ENCODE measurements around the gene PTCH2. TPM values are rescaled to one million over a fixed set of nuclear protein-coding genes. Genes with fewer than 3 reads are reported as not detected.

PTCH2 gene
- total and polyA plus RNA-seq, 2 of the 13 experiments (the other 11 are each of a cell fraction or from before 2014, with no cell fraction given), result 0.60 to 1.5 TPM

DNA sequence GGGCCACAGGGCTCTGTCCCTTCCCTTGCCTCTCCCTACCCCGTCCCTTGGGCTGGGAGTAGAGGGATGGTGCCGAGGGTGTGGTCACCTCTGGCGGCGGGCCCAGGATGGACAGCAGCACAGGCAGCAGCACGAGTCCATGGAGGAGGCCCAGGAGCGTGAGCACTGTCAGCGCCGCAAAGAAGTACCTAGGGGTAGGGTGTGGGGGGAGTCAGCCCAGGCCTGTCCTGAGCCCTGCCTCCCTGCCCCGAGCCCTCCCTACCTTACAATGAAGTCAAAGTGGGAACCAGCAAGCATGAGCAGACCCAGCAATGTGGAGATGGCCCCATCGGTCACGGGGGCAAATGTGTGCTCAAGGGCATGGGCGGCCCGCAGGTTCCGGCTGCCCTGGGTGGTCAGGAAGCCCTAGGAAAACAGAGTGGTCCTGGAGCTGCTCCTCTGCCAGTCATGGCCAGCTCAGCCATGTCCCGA is 20.0 kb downstream of the PTCH2 start (continued):
- TF ChIP-seq, protein P1, sequence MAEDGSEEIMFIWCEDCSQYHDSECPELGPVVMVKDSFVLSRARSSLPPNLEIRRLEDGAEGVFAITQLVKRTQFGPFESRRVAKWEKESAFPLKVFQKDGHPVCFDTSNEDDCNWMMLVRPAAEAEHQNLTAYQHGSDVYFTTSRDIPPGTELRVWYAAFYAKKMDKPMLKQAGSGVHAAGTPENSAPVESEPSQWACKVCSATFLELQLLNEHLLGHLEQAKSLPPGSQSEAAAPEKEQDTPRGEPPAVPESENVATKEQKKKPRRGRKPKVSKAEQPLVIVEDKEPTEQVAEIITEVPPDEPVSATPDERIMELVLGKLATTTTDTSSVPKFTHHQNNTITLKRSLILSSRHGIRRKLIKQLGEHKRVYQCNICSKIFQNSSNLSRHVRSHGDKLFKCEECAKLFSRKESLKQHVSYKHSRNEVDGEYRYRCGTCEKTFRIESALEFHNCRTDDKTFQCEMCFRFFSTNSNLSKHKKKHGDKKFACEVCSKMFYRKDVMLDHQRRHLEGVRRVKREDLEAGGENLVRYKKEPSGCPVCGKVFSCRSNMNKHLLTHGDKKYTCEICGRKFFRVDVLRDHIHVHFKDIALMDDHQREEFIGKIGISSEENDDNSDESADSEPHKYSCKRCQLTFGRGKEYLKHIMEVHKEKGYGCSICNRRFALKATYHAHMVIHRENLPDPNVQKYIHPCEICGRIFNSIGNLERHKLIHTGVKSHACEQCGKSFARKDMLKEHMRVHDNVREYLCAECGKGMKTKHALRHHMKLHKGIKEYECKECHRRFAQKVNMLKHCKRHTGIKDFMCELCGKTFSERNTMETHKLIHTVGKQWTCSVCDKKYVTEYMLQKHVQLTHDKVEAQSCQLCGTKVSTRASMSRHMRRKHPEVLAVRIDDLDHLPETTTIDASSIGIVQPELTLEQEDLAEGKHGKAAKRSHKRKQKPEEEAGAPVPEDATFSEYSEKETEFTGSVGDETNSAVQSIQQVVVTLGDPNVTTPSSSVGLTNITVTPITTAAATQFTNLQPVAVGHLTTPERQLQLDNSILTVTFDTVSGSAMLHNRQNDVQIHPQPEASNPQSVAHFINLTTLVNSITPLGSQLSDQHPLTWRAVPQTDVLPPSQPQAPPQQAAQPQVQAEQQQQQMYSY (CRISPR knock-in tag; IDR thresholded peaks at IDR 0.05), result no peak
- TF ChIP-seq, protein P2, sequence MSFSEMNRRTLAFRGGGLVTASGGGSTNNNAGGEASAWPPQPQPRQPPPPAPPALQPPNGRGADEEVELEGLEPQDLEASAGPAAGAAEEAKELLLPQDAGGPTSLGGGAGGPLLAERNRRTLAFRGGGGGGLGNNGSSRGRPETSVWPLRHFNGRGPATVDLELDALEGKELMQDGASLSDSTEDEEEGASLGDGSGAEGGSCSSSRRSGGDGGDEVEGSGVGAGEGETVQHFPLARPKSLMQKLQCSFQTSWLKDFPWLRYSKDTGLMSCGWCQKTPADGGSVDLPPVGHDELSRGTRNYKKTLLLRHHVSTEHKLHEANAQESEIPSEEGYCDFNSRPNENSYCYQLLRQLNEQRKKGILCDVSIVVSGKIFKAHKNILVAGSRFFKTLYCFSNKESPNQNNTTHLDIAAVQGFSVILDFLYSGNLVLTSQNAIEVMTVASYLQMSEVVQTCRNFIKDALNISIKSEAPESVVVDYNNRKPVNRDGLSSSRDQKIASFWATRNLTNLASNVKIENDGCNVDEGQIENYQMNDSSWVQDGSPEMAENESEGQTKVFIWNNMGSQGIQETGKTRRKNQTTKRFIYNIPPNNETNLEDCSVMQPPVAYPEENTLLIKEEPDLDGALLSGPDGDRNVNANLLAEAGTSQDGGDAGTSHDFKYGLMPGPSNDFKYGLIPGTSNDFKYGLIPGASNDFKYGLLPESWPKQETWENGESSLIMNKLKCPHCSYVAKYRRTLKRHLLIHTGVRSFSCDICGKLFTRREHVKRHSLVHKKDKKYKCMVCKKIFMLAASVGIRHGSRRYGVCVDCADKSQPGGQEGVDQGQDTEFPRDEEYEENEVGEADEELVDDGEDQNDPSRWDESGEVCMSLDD (CRISPR knock-in tag; IDR thresholded peaks at IDR 0.05; ENCODE audit: borderline replicate concordance), result no peak
- TF ChIP-seq, protein P3, sequence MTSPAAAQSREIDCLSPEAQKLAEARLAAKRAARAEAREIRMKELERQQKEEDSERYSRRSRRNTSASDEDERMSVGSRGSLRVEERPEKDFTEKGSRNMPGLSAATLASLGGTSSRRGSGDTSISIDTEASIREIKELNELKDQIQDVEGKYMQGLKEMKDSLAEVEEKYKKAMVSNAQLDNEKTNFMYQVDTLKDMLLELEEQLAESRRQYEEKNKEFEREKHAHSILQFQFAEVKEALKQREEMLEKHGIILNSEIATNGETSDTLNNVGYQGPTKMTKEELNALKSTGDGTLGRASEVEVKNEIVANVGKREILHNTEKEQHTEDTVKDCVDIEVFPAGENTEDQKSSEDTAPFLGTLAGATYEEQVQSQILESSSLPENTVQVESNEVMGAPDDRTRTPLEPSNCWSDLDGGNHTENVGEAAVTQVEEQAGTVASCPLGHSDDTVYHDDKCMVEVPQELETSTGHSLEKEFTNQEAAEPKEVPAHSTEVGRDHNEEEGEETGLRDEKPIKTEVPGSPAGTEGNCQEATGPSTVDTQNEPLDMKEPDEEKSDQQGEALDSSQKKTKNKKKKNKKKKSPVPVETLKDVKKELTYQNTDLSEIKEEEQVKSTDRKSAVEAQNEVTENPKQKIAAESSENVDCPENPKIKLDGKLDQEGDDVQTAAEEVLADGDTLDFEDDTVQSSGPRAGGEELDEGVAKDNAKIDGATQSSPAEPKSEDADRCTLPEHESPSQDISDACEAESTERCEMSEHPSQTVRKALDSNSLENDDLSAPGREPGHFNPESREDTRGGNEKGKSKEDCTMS (CRISPR knock-in tag; conservative IDR thresholded peaks at IDR 0.05), result no peak
- TF ChIP-seq ZNF562 (CRISPR knock-in tag; IDR thresholded peaks at IDR 0.05; ENCODE audit: borderline replicate concordance), result no peak
- no peak for TF ChIP-seq BORCS8-MEF2B (CRISPR knock-in tag; IDR thresholded peaks at IDR 0.05)
- TF ChIP-seq, protein P4, sequence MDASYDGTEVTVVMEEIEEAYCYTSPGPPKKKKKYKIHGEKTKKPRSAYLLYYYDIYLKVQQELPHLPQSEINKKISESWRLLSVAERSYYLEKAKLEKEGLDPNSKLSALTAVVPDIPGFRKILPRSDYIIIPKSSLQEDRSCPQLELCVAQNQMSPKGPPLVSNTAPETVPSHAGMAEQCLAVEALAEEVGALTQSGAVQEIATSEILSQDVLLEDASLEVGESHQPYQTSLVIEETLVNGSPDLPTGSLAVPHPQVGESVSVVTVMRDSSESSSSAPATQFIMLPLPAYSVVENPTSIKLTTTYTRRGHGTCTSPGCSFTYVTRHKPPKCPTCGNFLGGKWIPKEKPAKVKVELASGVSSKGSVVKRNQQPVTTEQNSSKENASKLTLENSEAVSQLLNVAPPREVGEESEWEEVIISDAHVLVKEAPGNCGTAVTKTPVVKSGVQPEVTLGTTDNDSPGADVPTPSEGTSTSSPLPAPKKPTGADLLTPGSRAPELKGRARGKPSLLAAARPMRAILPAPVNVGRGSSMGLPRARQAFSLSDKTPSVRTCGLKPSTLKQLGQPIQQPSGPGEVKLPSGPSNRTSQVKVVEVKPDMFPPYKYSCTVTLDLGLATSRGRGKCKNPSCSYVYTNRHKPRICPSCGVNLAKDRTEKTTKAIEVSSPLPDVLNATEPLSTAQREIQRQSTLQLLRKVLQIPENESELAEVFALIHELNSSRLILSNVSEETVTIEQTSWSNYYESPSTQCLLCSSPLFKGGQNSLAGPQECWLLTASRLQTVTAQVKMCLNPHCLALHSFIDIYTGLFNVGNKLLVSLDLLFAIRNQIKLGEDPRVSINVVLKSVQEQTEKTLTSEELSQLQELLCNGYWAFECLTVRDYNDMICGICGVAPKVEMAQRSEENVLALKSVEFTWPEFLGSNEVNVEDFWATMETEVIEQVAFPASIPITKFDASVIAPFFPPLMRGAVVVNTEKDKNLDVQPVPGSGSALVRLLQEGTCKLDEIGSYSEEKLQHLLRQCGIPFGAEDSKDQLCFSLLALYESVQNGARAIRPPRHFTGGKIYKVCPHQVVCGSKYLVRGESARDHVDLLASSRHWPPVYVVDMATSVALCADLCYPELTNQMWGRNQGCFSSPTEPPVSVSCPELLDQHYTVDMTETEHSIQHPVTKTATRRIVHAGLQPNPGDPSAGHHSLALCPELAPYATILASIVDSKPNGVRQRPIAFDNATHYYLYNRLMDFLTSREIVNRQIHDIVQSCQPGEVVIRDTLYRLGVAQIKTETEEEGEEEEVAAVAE (CRISPR knock-in tag; IDR thresholded peaks at IDR 0.05; ENCODE audit: borderline replicate concordance), result no peak
- TF ChIP-seq ZNF343 (CRISPR knock-in tag; IDR thresholded peaks at IDR 0.05), result no peak

Data from HepG2 (cell line).